OCI-LY7 (cell line): ENCODE results near the gene AKR1E2.

Experiments used
- CTCF ChIP-seq: fragments of 200-600 bp; sonication (generic); conservative IDR thresholded peaks from 2 replicates; pipeline ENCODE4 v1.5.1; 2014; ENCODE audit warnings: mild to moderate bottlenecking, antibody characterized with exemption, low read length, moderate library complexity, mixed read lengths
- EZH2phosphoT487 ChIP-seq: fragments of 200-600 bp; sonication (generic); IDR thresholded peaks from 2 replicates; pipeline ENCODE4 v1.6.1; 2018; ENCODE audit warnings: low read depth, borderline replicate concordance, mild to moderate bottlenecking, mixed run types, antibody characterized with exemption, low read length, moderate library complexity, mixed read lengths

GRCh38 chr10:4786043-4786839 lies 39.8 kb upstream of the AKR1E2 start:
- TF ChIP-seq CTCF (no peak), EZH2phosphoT487 (no peak)
